DMS79 treated with DMSO at 0.1 percent for 48 hours (cell line): ENCODE measurements around the gene PHAX.
"Not testable (repeated sequence)": the region's sequence is repeated elsewhere in the genome, so short reads cannot be mapped to it uniquely, and the experiment has no call there.

Experiments used
- DNase-seq: peaks from one replicate; lab custom pipeline; 2025; lab: John Stamatoyannopoulos, UW

Gene PHAX, protein sequence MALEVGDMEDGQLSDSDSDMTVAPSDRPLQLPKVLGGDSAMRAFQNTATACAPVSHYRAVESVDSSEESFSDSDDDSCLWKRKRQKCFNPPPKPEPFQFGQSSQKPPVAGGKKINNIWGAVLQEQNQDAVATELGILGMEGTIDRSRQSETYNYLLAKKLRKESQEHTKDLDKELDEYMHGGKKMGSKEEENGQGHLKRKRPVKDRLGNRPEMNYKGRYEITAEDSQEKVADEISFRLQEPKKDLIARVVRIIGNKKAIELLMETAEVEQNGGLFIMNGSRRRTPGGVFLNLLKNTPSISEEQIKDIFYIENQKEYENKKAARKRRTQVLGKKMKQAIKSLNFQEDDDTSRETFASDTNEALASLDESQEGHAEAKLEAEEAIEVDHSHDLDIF

DNA sequence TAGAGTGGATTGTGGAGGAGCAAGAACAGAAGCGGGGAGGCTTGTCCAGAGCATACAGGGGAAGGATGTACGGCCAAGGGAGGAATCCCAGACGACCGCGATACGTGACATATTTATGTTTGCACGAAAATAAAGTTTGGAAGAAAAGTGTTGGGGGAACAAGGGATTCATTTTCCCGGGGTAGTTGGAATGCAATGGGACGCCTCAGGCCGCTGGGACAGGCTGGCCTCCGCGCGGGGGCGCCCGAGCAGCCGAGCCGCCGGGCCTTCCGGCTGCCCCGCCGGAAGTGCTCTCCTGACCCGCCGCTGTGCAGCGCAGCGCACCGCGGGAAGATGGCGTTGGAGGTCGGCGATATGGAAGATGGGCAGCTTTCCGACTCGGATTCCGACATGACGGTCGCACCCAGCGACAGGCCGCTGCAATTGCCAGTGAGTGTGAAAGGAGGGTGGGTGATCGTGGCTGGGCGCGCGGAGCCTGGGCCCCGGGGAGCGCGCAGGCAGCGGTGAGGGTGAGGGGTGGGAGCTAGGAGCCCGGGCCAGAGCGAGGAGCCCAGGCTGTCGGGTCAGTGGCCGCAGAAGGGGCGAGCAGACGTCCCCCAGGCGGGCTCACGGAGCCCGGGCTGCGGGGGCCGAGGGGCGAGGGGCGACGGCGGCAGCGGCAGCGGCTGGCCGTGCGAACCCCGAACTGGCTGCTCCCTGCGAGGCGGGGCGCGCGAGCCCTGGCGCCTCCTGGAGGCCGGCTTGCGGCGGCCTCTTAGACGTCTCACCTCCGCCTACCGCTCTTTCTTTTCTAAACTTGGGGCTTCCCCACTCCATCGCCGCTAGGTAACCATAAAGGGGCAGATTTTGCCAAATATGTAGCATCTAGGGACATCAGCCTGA lies at the start of gene PHAX:
PHAX (plus strand) TSS at position 317 of the 881 bp plus-strand sequence; CDS start at position 333, 16 bp downstream.
- peak; percentile 25 for DNase-seq

DNA sequence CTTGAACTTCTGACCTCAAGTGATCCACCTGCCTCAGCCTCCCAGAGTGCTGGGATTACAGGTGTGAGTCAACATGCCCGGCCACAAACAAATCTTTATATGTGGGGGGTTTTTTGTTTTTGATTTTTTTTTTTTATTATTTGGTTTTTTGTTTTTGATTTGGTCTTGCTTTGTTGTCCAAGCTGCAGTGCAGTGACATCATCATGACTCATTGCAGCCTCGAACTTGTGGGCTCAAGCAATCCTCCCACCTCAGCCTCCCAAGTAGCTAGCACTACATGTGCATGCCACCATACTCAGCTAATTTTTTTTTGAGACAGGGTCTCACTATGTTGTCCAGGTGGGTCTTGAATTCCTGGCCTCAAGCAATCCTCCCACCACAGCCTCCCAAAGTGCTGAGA lies 48.1 kb upstream of the PHAX start:
- no peak for DNase-seq

DNA sequence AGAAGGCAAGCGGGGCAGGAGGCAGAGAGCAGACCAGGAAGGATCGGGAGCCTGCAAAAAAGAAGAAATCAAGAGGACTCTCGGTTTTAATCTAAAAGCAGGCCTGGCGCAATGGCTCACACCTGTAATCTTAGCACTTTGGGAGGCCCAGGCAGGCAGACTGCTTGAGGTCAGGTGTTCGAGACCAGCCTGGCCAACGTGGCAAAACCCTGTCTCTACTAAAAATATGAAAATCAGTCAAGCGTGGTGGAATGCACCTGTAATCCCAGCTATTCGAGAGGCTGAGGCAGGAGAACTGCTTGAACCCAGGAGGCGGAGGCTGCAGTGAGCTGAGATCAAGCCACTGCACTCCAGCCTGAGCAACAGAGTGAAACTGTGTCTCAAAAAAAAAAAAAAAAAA lies 45.6 kb upstream of the PHAX start:
- not testable (repeated sequence) for DNase-seq

DNA sequence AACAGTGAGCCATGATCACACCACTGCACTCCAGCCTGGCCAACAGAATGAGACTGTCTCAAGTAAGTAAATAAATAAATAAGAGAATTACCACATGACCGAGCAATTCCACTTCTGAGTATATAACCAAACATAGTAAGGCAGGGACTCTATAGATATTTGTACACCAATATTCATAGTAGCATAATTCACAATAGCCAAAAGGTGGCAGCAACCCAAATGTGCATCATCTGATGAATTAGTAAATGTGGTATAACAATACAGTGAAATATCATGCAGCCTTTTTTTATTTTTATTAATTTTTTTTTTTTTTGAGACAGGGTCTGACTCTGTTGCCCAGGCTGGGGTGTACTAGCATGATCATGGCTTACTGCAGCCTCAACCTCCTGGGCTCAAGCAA lies 38.8 kb upstream of the PHAX start:
- DNase-seq: no peak

DNA sequence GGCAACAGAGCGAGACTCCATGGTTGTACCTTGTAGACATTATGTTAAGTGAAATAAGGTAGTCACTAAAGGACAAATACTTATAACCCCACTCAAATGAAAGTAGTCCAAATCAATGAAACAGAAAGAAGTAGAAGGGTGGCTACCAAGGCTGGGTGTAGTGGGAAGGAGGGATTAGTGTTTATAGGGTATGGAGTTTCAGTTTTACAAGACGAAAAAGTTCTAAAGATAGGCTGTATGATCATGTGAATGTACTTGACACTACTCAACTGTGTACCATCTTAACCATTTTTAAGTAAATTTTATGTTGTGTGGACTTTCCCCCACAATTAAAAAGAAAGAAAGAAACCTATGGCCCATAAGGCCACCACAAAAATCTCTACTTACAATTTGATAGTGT lies 37.9 kb upstream of the PHAX start:
- DNase-seq: no peak

DNA sequence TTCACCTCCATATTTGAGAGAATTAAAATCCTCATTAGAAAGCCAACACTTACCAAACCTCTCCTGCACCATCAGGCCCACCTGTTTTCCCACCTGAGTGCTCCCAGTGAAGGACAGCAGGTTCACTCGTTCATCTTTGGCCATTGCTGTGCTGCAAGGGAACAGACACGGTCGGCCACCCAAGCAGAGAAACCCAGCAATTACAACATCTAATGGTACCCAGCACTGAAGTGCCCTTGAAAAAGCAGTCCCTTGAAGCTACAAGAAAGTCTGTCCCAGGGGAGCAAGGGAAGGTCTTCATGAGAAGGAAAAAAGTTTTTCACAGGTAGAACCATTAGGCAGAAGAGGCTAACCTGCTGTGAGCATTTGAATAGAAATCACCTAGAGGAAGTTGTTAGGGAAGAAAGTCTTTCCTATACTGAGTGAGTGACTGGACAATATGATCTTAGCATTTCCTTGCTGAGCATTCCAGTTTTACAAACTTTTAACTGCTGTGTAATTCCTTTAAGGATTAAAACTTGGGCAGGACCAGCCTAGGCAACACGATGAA lies 32.5 kb upstream of the PHAX start:
- DNase-seq: peak; percentile 56

DNA sequence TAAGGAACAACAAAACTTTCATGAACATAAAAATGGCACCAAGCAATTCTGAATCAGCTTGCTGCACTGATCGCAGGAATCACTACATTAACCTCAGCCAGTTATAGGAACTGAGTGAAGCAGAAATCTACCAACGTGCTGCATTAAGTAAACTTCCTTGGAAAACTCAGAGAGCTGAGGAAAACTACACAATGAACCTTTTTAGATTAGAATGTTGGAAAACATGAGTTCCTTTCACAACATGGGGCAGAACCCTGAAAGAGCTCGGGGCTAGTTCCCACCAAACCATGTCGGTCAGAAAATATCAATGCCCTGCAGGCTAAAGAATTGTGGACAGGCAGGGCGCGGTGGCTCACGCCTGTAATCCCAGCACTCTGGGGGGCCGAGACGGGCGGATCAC lies 25.1 kb upstream of the PHAX start:
- DNase-seq: no peak

DNA sequence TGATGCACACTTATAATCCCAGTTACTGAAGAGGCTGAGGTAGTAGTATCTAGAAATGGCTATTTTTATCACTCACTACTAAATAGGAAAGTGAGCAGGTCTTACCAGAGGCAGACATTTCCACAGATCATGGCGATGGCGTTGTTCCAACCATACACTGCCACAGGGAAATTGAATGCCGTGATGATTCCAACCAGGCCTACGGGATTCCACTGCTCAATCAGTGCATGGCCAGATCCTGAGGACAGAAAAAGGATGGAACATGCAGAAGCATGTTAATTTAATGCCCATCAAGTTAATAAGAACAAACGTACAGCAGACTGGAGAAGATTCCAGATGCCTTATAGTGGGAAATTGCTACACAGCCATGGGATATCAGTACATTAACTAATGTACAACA lies 23.8 kb upstream of the PHAX start:
- no peak for DNase-seq

DNA sequence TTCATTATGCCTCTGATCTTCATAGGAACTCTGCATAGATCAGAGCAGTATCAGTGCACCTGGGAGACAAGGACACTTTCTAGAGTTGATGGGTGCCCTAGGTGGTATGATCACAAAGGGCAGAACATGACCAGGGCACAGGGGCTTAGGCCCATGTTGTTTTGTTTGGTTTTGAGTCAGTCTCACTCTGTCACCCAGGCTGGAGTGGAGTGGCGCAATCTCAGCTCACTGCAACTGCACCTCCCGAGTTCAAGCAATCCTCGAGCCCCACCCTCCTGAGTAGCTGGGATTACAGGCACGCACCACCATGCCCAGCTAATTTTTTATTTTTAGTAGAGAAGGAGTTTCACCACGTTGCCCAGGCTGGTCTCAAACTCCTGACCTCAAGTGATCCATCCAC lies 23.3 kb upstream of the PHAX start:
- DNase-seq: no peak

DNA sequence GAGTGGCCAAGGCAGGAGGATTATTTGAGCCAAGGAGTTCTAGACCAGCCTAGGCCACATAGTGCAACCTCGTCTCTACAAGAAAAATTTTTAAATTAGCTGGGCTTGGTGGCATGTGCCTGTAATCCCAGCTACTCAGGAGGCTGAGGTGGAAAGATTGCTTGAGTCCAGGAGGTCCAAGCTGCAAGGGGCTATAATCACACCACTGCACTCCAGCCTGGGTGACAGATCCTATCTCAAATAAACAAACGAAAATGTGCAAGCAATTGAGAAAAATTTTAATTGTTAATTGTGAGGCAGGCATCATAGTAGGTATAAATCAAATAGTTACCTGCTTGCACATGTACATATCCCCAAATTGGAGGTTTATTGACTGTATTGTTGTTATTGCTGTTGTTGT lies 21.0 kb upstream of the PHAX start:
- no peak for DNase-seq

DNA sequence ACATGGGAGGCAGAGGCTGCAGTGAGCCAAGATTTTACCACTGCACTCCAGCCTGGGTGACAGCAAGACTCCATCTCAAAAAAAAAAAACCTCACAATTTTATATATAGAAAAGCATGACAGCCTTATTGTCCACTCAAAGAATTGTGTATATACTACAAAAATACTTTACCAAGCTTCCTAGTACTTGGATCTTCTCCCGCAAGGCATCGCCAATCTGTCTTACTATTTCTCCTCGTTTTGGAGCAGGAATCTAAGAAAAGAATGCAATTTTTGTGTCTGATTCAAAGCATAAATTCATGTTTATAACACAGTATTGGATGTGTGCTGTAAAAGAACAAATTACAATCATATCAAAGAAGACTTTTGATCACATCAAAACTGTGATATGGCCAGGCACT lies 17.0 kb upstream of the PHAX start:
- DNase-seq: no peak

DNA sequence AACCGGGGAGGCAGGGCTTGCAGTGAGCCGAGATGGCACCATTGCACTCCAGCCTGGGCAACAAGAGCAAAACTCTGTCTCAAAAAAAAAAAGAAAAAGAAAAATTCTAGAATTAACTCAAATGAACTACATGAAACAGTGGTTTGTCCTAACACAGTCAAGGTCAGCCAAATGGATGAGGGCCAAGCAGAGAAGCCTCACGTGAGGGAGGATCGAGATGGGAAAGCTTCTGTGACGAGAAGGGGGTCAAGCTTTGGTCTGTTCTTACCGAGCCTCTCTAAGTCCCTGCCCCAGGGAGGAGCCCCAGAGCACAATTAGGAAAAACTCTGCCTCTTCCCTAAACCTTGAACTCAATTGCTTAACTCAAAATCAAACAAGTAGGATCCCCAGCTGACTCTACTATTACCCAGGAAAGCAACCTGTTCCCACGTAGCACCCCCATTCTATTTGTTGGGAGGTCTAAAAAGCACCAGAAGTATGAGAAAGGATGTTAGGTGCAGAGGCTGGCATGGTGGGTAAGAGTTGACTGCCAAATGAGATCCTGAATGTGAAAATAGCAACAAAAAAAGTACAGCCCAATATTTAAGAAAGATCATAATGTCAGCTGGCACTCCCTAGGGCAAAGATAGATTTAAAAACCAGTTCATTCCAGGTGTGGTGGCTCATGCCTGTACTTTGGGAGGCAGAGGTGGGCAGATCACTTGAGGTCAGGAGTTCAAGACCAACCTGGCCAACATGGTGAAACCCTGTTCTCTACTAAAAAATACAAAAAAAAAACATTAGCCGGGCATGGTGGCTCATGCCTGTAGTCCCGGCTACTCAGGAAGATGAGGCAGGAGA lies 13.0 kb upstream of the PHAX start:
- no peak for DNase-seq

DNA sequence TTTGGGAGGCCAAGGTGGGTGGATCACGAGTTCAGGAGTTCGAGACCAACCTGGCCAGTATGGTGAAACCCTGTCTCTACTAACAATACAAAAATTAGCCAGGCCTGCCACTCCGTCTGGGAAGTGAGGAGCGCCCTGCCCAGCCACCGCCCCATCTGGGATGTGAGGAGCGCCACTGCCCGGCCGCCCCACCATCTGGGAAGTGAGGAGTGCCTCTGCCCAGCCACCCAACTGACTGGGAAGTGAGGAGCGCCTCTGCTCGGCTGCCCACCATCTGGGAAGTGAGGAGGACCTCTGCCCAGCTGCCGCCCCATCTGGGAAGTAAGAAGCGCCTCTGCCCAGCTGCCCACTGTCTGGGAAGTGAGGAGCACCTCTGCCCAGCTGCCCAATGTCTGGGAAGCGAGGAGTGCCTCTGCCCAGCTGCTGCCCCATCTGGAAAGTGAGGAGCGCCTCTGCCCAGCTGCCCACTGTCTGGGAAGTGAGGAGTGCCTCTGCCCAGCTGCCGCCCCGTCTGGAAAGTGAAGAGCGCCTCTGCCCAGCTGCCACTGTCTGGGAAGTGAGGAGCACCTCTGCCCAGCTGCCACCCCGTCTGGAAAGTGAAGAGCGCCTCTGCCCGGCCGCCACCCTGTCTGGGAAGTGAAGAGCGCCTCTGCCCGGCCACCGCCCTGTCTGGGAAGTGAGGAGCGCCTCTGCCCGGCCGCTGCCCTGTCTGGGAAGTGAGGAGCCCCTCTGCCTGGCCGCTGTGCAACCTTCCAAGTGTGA lies 11.0 kb upstream of the PHAX start:
- DNase-seq: no peak

DNA sequence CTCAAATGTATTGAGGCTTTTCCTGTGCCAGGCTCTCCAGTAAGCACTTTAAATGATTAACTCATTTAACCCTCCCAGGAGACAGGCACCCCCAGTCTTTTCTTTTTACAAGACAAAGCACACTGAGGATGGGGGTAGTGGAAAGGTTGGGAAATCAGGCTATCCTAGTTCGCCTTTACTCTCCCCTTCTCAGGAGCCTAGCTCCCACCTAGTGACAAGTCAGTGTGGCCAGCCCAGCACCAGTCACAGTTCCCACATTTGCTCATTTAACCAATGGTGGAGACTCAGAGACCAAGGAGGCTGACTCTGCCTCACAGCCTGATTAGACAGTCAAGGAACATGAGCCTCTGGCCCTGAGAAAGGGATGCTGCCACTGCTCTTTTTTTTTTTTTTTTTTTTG lies 9.2 kb upstream of the PHAX start:
- DNase-seq: no peak

DNA sequence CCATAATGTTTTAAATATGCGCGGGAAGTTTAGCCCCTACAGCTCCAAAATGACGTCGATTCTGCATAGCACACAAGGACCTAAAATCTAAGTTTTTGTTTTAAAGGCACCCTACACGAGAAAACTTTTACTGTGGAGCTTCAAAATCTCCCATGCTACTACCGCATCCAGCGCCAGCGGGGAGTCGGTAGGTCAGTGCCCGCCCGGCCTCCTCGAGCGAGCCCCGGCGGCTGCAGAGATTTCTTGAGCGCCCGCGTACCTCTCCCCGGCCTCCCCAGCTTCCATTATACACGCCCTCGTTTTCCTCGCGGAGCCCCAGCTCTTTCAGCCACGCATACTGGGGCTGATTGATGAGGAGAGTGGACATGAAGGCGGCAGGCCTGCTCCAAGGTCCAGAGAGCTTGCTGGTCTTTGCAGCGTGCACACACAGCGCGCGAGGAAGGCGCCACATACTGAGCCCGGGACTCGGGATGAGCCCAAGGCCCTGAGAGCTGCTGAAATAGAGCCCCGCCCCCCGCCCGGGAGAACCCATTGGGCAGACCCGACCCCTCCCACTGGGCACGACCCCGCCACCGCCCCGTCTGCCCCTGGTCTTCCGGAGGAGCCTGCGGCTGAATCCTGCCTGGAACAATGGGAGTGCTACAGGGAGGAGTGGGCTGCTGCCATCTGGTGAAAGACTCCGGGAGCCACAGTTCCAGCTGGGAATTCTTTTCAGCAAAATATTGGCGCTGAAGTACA lies 5.8 kb upstream of the PHAX start, which contains the start of gene ALDH7A1:
ALDH7A1 (minus strand) TSS at position 472 of the 738 bp plus-strand sequence; CDS start at position 451, 21 bp downstream.
- peak; percentile 58 for DNase-seq

DNA sequence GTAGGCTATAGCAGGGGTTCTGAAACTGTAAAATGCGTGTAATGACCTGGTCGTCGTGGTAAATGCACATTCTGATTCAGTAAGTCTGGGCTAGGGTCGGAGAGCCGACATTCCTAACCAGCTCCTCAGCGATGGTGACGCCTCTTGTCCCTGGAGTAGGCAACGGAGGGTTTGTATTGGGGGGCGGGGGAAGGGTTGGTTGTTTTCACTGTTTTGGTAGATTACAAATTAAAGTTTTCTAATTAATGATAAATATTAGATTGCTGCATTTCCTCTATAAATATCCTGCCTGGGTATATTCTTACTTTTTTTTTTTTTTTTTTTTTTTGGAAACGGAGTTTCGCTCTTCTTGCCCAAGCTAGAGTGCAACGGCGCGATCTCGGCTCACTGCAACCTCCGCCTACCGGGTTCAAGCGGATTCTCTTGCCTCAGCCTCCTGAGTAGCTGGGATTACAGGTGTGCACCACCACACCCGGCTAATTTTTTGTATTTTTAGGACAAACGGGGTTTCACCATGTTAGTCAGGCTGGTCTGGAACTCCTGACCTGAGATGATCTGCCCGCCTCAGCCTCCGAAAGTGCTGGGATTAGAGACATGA lies 5.2 kb upstream of the PHAX start:
- no peak for DNase-seq

DNA sequence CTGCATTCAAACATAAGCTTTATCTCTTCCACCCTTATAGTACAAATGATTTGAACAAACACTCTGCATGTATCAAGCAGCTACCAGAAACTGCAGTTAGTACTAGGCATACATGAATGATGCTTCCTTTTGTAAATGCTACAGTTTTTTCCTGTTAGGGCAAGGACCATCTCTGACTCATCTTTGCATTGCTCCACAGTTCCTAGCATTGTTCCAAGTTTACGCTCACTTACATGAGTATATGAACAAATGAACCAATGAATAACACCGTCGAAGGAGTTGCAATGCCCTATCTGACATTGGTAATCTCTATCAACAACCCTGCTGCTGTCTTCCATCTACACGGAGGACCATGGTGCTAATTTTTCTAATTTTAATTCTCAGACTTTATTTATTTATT lies 3.6 kb upstream of the PHAX start:
- no peak for DNase-seq

DNA sequence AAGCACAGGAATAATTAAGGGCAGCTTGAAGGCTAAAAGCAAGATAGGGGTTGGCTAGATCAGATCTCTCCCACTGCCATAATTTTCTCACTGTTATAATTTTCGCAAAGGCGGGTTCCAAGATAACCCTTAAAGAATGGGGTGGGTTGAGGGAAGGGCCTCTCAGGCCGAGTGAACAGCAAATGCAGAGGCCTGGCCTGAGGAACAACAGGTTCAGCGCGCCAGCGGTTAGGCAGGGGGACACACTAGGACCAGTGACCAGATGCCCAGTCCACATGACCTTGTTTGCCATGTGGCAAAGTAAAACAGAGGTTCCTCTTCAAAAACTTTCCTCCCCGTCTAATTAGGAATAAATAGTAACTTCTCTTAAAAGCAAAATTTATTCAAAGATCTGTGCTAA lies 1.2 kb upstream of the PHAX start:
- no peak for DNase-seq

DNA sequence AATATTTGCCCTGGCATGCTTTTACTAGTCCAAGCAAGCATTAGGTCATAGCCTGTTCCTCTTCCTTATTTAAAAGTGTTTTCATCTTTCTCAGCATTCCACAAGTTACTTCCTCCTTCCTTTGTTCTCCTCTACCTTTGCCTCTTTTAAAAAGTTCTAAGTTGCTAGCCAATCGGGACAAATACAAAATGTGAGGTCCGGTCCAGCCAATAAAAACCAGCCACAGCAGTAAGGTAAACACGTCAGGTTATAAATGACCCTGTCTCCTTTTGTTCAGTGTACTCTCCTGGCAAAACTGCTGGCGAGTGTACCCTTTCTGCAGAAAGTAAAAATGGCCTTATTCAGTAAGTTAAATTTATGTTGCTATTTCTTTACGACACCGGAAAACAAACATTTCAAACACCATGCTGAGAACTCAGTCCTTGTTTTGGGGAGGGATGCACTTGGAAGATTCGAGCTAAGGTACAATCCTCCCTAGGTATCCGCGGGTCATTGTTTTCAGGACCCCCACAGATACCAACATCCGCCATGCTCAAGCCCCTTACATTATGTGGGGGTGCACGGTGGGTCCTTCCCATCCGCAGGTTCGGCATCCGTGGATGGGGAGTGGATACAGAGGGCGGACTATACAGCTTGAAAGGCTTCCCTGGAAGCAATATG lies 646 bp upstream of the PHAX start:
- not testable (repeated sequence) for DNase-seq
